ENCODE data around the gene FAM83D.

FAM83D gene

GRCh38 chr20:38895098-38895949, 30.9 kb upstream of the FAM83D start:
- no peak for DNase-seq

GRCh38 chr20:38896009-38896594, 30.1 kb upstream of the FAM83D start:
- no peak for DNase-seq

- no peak for DNase-seq
Measured at GRCh38 chr20:38897267-38897666, 28.9 kb upstream of the FAM83D start.

- no peak for DNase-seq
Measured at GRCh38 chr20:38900606-38901005, 25.6 kb upstream of the FAM83D start.

GRCh38 chr20:38902601-38903000, 23.6 kb upstream of the FAM83D start:
- no peak for DNase-seq

- no peak for DNase-seq
Measured at GRCh38 chr20:38903335-38903734, 22.9 kb upstream of the FAM83D start.

GRCh38 chr20:38905375-38905774, 20.8 kb upstream of the FAM83D start:
- DNase-seq = no peak

GRCh38 chr20:38907918-38908677, 18.1 kb upstream of the FAM83D start:
- DNase-seq = no peak

GRCh38 chr20:38915355-38915754, 10.9 kb upstream of the FAM83D start:
- no peak for DNase-seq

GRCh38 chr20:38917657-38918056, 8.6 kb upstream of the FAM83D start:
- DNase-seq = no peak

GRCh38 chr20:38918172-38918571, 8.0 kb upstream of the FAM83D start:
- no peak for DNase-seq

GRCh38 chr20:38919683-38920082, 6.5 kb upstream of the FAM83D start:
- DNase-seq = no peak

- no peak for DNase-seq
Measured at GRCh38 chr20:38920411-38920810, 5.8 kb upstream of the FAM83D start.

GRCh38 chr20:38920851-38921250, 5.4 kb upstream of the FAM83D start:
- DNase-seq = no peak

- DNase-seq = no peak
Measured at GRCh38 chr20:38924718-38925117, 1.5 kb upstream of the FAM83D start.

- DNase-seq = no peak
Measured at GRCh38 chr20:38926934-38927616, 858 bp downstream of the FAM83D start.

GRCh38 chr20:38927902-38928578, 1.8 kb downstream of the FAM83D start:
- peak; percentile 21 for DNase-seq

- DNase-seq = no peak
Measured at GRCh38 chr20:38930242-38930569, 4.0 kb downstream of the FAM83D start.

GRCh38 chr20:38931984-38932383, 5.8 kb downstream of the FAM83D start:
- no peak for DNase-seq

GRCh38 chr20:38932457-38933120, 6.4 kb downstream of the FAM83D start:
- no peak for DNase-seq

- DNase-seq = no peak
Measured at GRCh38 chr20:38934530-38934929, 8.3 kb downstream of the FAM83D start.

- DNase-seq = no peak
Measured at GRCh38 chr20:38935285-38935684, 9.1 kb downstream of the FAM83D start.

Data from activated CD4-positive, alpha-beta T cell treated with anti-CD3 and anti-CD28 coated beads, Interleukin-10, Interleukin-2, amounts not matched to agents 100 ng/mL and 50 ng/mL, durations not matched to agents 16 hours and 8 hours (primary cell).